ENCODE data around the gene PRKCZ. TPM values are rescaled to one million over a fixed set of nuclear protein-coding genes. Genes with fewer than 3 reads are reported as not detected.

Gene PRKCZ
- total RNA-seq, 1 donor from 2014 or later: 37.6 TPM

- TF ChIP-seq CTCF (IDR thresholded peaks at IDR 0.05; ENCODE audit: insufficient read depth, low read length, poor library complexity, severe bottlenecking): no peak
- DNase-seq (ENCODE audit: low read depth): no peak
- no peak overlapping the region for H3K4me3 ChIP-seq (ENCODE audit: low read depth, low read length)
- no peaks in the 10 kb centered on the region for H3K36me3 ChIP-seq (ENCODE audit: control insufficient read depth, insufficient read depth, low read length)
- H3K27me3 ChIP-seq (ENCODE audit: control insufficient read depth, insufficient read depth, low read length): peaks cover 35% of the 10 kb centered on the region
Observed at GRCh38 chr1:2004856-2005255, 45.4 kb upstream of the PRKCZ start.

- no peak for DNase-seq (ENCODE audit: low read depth)
- no peak for TF ChIP-seq CTCF (IDR thresholded peaks at IDR 0.05; ENCODE audit: insufficient read depth, low read length, poor library complexity, severe bottlenecking)
Observed at GRCh38 chr1:2009101-2010053, 40.8 kb upstream of the PRKCZ start.

GRCh38 chr1:2014181-2014580 lies 36.0 kb upstream of the PRKCZ start:
- Histone ChIP-seq H3K4me3 (ENCODE audit: low read depth, low read length) (no peak overlapping the region), H3K27me3 (ENCODE audit: control insufficient read depth, insufficient read depth, low read length) (peaks cover 41% of the 10 kb centered on the region), H3K36me3 (ENCODE audit: control insufficient read depth, insufficient read depth, low read length) (no peaks in the 10 kb centered on the region)
- no peak for TF ChIP-seq CTCF (IDR thresholded peaks at IDR 0.05; ENCODE audit: insufficient read depth, low read length, poor library complexity, severe bottlenecking)
- DNase-seq (ENCODE audit: low read depth): no peak

More at GRCh38 chr1:2009101-2010053, 40.8 kb upstream of the PRKCZ start:
- Histone ChIP-seq H3K36me3 (ENCODE audit: control insufficient read depth, insufficient read depth, low read length) (no peaks in the 10 kb centered on the region), H3K27me3 (ENCODE audit: control insufficient read depth, insufficient read depth, low read length) (peaks cover 27% of the 10 kb centered on the region), H3K4me3 (ENCODE audit: low read depth, low read length) (no peak overlapping the region)

- H3K36me3 ChIP-seq (ENCODE audit: control insufficient read depth, insufficient read depth, low read length): no peaks in the 10 kb centered on the region
- no peak for DNase-seq (ENCODE audit: low read depth)
- H3K27me3 ChIP-seq (ENCODE audit: control insufficient read depth, insufficient read depth, low read length): peaks cover 41% of the 10 kb centered on the region
- H3K4me3 ChIP-seq (ENCODE audit: low read depth, low read length): no peak overlapping the region
- TF ChIP-seq CTCF (IDR thresholded peaks at IDR 0.05; ENCODE audit: insufficient read depth, low read length, poor library complexity, severe bottlenecking): no peak
Observed at GRCh38 chr1:2014741-2015735, 35.2 kb upstream of the PRKCZ start.

- Histone ChIP-seq H3K4me3 (ENCODE audit: low read depth, low read length) (no peak overlapping the region), H3K36me3 (ENCODE audit: control insufficient read depth, insufficient read depth, low read length) (no peaks in the 10 kb centered on the region), H3K27me3 (ENCODE audit: control insufficient read depth, insufficient read depth, low read length) (peaks cover 47% of the 10 kb centered on the region)
- no peak for DNase-seq (ENCODE audit: low read depth)
- TF ChIP-seq CTCF (IDR thresholded peaks at IDR 0.05; ENCODE audit: insufficient read depth, low read length, poor library complexity, severe bottlenecking): no peak
Observed at GRCh38 chr1:2016123-2016522, 34.1 kb upstream of the PRKCZ start.
